Effector memory CD8-positive, alpha-beta T cell (primary cell): ENCODE results near the gene HDAC8.
"Not testable (repeated sequence)": the region's sequence is repeated elsewhere in the genome, so short reads cannot be mapped to it uniquely, and the experiment has no call there.

Experiments
- ATAC-seq: fragments of 150-1000 bp; cut with Tn5 transposase; replicated peaks from 2 replicates; pipeline ENCODE4 v1.10.0; 2021; ENCODE audit warnings: mild to moderate bottlenecking, moderate library complexity
- DNase-seq, 3 experiments: peaks; one replicate each; pipeline ENCODE4 v3.0.0; 2021
- H3K27ac Mint-ChIP-seq, 2 donors: one replicate each; pipeline ENCODE4 v1.8.0; 2022; ENCODE audit warnings: mild to moderate bottlenecking in 2 of 2, mixed read lengths in 2 of 2, moderate library complexity in 2 of 2
- H3K27me3 Mint-ChIP-seq, 2 donors: one replicate each; pipeline ENCODE4 v1.8.0; 2022; ENCODE audit warnings: mixed read lengths in 2 of 2
- H3K36me3 Mint-ChIP-seq: one replicate; pipeline ENCODE4 v1.8.0; 2022; ENCODE audit warnings: mild to moderate bottlenecking, moderate library complexity, mixed read lengths; ENCODE audit not compliant: insufficient read depth
- H3K4me1 Mint-ChIP-seq, 2 donors: one replicate each; pipeline ENCODE4 v1.8.0; 2022; ENCODE audit warnings: low read depth in 2 of 2, mixed read lengths in 2 of 2
- H3K4me3 Mint-ChIP-seq, 2 donors: one replicate each; pipeline ENCODE4 v1.8.0; 2022; ENCODE audit warnings: mild to moderate bottlenecking in 2 of 2, mixed read lengths in 2 of 2, moderate library complexity in 2 of 2
- H3K9me3 Mint-ChIP-seq, 2 donors: one replicate each; pipeline ENCODE4 v1.8.0; 2022; ENCODE audit warnings: mixed read lengths in 2 of 2

Gene HDAC8

GRCh38 chrX:72492499-72492898 lies 80.1 kb downstream of the HDAC8 start:
- Mint-ChIP-seq H3K27me3 (no peaks in the 10 kb centered on the region), H3K9me3 (no peaks in the 10 kb centered on the region), H3K4me3 (no peak overlapping the region), H3K4me1 (no peaks in the 10 kb centered on the region), H3K27ac (peak overlapping the region in 1 of 2 donors; percentile 32), H3K36me3 (peaks cover 2% of the 10 kb centered on the region)
- ATAC-seq (no peak), DNase-seq (no peak)

DNA sequence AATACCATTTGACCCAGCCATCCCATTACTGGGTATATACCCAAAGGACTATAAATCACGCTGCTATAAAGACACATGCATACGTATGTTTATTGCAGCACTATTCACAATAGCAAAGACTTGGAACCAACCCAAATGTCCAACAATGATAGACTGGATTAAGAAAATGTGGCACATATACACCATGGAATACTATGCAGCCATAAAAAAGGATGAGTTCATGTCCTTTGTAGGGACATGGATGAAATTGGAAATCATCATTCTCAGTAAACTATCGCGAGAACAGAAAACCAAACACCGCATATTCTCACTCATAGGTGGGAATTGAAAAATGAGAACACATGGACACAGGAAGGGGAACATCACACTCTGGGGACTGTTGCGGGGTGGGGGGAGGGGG lies 82.4 kb downstream of the HDAC8 start:
- not testable (repeated sequence) for H3K9me3 Mint-ChIP-seq, H3K27ac Mint-ChIP-seq, H3K36me3 Mint-ChIP-seq, H3K27me3 Mint-ChIP-seq, H3K4me3 Mint-ChIP-seq, H3K4me1 Mint-ChIP-seq, ATAC-seq, DNase-seq

- H3K9me3 Mint-ChIP-seq: no peaks in the 10 kb centered on the region
- no peak overlapping the region for H3K4me3 Mint-ChIP-seq
- no peak overlapping the region for H3K27ac Mint-ChIP-seq
- ATAC-seq (no peak), DNase-seq (no peak)
- no peaks in the 10 kb centered on the region for H3K27me3 Mint-ChIP-seq
- peaks cover 8% of the 10 kb centered on the region for H3K36me3 Mint-ChIP-seq
- no peaks in the 10 kb centered on the region for H3K4me1 Mint-ChIP-seq
Observed at GRCh38 chrX:72487661-72488060, 85.0 kb downstream of the HDAC8 start.

DNA sequence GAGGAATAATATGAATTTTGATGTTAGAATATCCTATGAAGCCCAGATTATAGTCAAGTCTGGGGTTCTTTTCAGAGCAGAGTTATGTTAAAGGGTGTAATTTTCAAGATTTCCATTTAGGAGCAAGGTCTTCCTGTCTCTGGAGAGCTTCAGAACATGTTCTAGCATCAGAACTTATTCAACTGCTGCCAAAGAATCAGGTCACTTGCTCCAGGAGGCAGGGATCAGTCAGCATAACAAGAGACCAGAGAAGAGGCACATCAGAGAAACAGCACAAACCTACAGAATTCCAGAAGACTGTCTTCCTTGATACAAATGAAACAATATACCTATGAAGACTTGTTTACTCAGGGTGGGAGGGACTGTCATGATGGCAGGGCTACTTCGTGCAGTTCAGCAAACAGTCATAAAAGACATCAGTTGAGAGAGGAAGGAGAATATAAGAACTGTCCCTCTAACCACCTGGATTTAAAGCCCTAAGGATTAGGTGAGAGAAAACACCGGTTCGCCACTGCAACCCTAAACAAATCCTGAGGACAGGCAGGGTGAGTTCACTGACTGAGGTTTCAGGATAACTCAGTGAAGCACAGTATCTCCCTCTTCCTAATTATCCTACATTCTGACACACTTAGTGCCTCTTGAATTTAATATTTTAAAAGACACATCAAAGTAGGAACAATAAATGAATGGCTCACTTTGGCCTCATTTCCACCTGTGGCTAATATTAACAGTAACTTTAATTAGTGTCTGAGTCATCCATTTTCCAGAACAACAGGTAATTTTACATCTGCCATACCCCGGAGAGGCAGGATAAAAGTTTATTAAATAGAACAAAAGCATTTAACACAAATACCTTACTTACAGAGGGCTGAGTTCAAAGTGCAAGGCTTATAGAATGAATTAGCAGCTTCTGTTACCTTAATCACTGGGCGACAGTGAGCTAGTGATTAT lies 93.0 kb downstream of the HDAC8 start:
- H3K4me3 Mint-ChIP-seq: no peak overlapping the region
- no peaks in the 10 kb centered on the region for H3K4me1 Mint-ChIP-seq
- H3K9me3 Mint-ChIP-seq: no peaks in the 10 kb centered on the region
- no peak overlapping the region for H3K27ac Mint-ChIP-seq
- DNase-seq (no peak), ATAC-seq (no peak)
- H3K36me3 Mint-ChIP-seq: no peaks in the 10 kb centered on the region
- H3K27me3 Mint-ChIP-seq: no peaks in the 10 kb centered on the region

DNA sequence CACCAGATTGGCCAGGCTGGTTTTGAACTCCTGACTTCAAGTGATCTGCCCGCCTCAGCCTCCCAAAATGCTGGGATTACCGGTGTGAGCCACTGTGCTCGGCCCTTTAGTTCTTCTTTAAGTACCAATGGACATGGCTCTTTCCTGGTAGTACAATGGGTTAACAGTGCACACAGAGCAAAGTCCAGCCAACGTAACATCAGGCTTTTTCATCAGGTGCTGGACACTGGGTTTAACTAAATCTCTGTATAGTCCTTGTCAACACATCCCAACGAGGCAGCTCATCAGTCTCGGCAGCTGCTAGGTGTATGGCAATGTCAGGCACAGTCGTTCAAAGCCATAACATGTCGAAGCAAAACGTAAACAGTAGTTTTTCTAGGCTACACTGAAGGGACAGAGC lies 93.8 kb downstream of the HDAC8 start:
- Mint-ChIP-seq H3K27me3 (no peaks in the 10 kb centered on the region), H3K9me3 (no peaks in the 10 kb centered on the region), H3K27ac (no peak overlapping the region), H3K4me3 (no peak overlapping the region), H3K4me1 (no peaks in the 10 kb centered on the region), H3K36me3 (no peaks in the 10 kb centered on the region)
- DNase-seq (no peak), ATAC-seq (no peak)

DNA sequence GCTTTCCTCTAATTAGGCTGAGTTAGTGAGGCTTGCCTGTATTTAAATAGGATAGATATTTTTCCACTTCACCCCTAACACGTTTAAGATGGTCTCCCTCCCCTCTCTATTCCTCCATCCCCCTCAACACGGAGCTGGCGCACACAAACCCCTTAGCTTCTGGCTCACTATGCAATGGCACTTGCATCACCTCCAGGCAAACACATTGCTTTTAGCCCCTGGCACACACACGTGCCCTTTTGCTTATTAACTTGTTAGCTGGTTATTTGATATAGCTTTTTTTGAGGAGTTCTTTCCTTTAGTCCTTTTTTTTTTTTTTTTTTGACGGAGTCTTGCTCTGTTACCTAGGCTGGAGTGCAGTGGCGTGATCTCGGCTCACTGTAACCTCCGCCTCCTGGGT lies 94.3 kb downstream of the HDAC8 start:
- Mint-ChIP-seq H3K9me3 (no peaks in the 10 kb centered on the region), H3K4me3 (no peak overlapping the region), H3K27me3 (no peaks in the 10 kb centered on the region), H3K36me3 (no peaks in the 10 kb centered on the region), H3K27ac (no peak overlapping the region), H3K4me1 (no peaks in the 10 kb centered on the region)
- ATAC-seq (no peak), DNase-seq (no peak)

- ATAC-seq (no peak), DNase-seq (no peak)
- H3K27me3 Mint-ChIP-seq: no peaks in the 10 kb centered on the region
- no peak overlapping the region for H3K4me3 Mint-ChIP-seq
- no peaks in the 10 kb centered on the region for H3K36me3 Mint-ChIP-seq
- H3K4me1 Mint-ChIP-seq: no peaks in the 10 kb centered on the region
- H3K9me3 Mint-ChIP-seq: no peaks in the 10 kb centered on the region
- no peak overlapping the region for H3K27ac Mint-ChIP-seq
Observed at GRCh38 chrX:72477781-72478181, 94.9 kb downstream of the HDAC8 start.

GRCh38 chrX:72477376-72477775 lies 95.3 kb downstream of the HDAC8 start:
- Mint-ChIP-seq H3K9me3 (no peaks in the 10 kb centered on the region), H3K4me3 (no peak overlapping the region), H3K27ac (no peak overlapping the region), H3K27me3 (no peaks in the 10 kb centered on the region), H3K4me1 (no peaks in the 10 kb centered on the region), H3K36me3 (no peaks in the 10 kb centered on the region)
- DNase-seq: no peak
- ATAC-seq: no peak

- Mint-ChIP-seq H3K4me3 (no peak overlapping the region), H3K27ac (no peak overlapping the region), H3K27me3 (no peaks in the 10 kb centered on the region), H3K9me3 (no peaks in the 10 kb centered on the region), H3K36me3 (no peaks in the 10 kb centered on the region), H3K4me1 (no peaks in the 10 kb centered on the region)
- ATAC-seq (no peak), DNase-seq (no peak)
Observed at GRCh38 chrX:72475952-72476668, 96.5 kb downstream of the HDAC8 start.

GRCh38 chrX:72475338-72475737 lies 97.3 kb downstream of the HDAC8 start:
- no peaks in the 10 kb centered on the region for H3K36me3 Mint-ChIP-seq
- DNase-seq (no peak), ATAC-seq (no peak)
- H3K9me3 Mint-ChIP-seq: no peaks in the 10 kb centered on the region
- H3K27me3 Mint-ChIP-seq: no peaks in the 10 kb centered on the region
- no peaks in the 10 kb centered on the region for H3K4me1 Mint-ChIP-seq
- H3K27ac Mint-ChIP-seq: no peak overlapping the region
- H3K4me3 Mint-ChIP-seq: no peak overlapping the region

DNA sequence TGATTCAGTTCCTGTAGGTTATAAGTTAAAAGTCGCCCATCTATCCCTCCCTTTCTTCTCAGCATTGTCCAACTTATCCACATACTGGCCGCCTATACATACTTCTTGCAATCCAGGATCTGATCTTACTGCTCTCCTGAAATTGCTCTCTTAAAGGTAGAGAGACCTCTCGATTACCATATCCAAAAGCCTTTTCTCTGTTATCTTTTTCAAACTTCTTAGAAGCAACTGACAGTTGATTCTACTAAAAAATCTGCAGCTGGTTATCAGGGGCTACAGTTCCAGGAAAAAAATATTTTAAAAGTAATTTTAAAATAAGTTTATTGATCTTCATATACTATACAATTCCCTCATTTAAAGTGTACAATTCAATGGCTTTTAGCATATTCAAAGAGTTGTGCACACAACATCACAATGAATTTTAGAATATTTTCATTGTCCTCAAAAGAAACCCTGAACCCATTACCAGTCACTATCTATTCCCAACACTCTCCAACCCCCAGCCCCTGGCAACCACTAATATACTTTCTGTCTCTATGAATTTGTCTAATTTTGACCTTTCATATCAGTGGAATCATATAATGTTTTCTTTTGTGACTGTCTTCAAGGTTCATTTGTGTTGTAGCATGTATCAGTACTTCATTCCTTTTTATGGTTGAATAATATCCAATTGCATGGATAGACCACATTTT lies 102.0 kb downstream of the HDAC8 start:
- Mint-ChIP-seq H3K27ac (no peak overlapping the region), H3K36me3 (no peaks in the 10 kb centered on the region), H3K27me3 (no peaks in the 10 kb centered on the region), H3K9me3 (no peaks in the 10 kb centered on the region), H3K4me3 (no peak overlapping the region), H3K4me1 (no peaks in the 10 kb centered on the region)
- DNase-seq (no peak), ATAC-seq (no peak)

DNA sequence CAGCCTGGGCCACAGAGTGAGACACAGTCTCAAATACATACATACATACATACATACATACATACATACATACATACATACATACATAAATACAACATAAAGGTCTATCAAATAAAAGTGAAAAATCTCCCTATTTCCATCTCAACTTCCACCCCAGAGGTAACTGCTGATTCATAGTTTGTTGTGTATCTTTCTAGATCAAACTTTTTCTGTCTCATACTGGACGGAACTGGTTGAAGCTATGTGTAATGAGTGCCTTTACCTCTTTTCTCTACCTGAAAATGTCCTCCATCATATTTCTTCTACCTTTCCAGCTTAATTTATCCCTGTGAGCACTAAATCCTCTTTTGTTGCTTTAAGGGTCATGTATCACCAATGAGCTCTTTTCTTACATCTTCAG lies 102.5 kb downstream of the HDAC8 start:
- no peak overlapping the region for H3K4me3 Mint-ChIP-seq
- H3K27me3 Mint-ChIP-seq: no peaks in the 10 kb centered on the region
- H3K4me1 Mint-ChIP-seq: no peaks in the 10 kb centered on the region
- H3K27ac Mint-ChIP-seq: no peak overlapping the region
- ATAC-seq (no peak), DNase-seq (no peak)
- no peaks in the 10 kb centered on the region for H3K36me3 Mint-ChIP-seq
- no peaks in the 10 kb centered on the region for H3K9me3 Mint-ChIP-seq

GRCh38 chrX:72468607-72469006 lies 104.0 kb downstream of the HDAC8 start:
- ATAC-seq (no peak), DNase-seq (no peak)
- no peaks in the 10 kb centered on the region for H3K27me3 Mint-ChIP-seq
- H3K4me3 Mint-ChIP-seq: no peak overlapping the region
- H3K27ac Mint-ChIP-seq: no peak overlapping the region
- no peaks in the 10 kb centered on the region for H3K4me1 Mint-ChIP-seq
- no peaks in the 10 kb centered on the region for H3K36me3 Mint-ChIP-seq
- no peaks in the 10 kb centered on the region for H3K9me3 Mint-ChIP-seq

GRCh38 chrX:72467135-72467534 lies 105.5 kb downstream of the HDAC8 start:
- Mint-ChIP-seq H3K4me3 (no peak overlapping the region), H3K9me3 (no peaks in the 10 kb centered on the region), H3K36me3 (no peaks in the 10 kb centered on the region), H3K27ac (no peak overlapping the region), H3K27me3 (no peaks in the 10 kb centered on the region), H3K4me1 (no peaks in the 10 kb centered on the region)
- DNase-seq: no peak
- ATAC-seq: no peak
